Stimulated activated CD8-positive, alpha-beta memory T cell treated with anti-CD3 and anti-CD28 coated beads, Interleukin-4, amount 100 ng/mL, for 1 hour (primary cell): Measurements from ENCODE around the gene TMEM231.

Source experiments
- DNase-seq, 2 donors: peaks; one replicate each; pipeline ENCODE4 v3.0.0-alpha.2; 2020; ENCODE audit warnings: low read depth in 2 of 2, low spot score in 1 of 2

The TMEM231 gene

DNA sequence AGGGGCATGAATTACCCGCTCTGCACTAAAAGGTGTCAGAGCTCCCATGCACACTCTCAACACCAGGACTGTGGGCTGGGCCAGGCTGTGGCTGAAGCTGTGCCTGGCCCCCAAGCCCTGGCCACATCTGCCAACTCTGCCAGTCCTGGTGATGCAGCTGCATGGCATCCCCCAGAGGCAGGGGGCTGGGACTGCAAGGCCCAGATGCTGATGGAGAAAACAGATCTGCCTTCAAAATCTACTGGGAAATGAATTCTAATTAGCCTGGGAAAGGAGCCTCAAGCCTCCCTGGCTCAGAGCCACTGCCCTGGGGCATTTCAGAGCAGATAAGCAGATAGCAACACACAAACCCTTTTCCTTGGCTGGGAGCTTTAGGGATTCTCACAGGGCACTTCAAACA, 64.2 kb downstream of the TMEM231 start:
- DNase-seq = no peak

- no peak for DNase-seq
Observed at GRCh38 chr16:75488322-75488721, 67.7 kb downstream of the TMEM231 start.
